CD4-positive, alpha-beta T cell treated with Interleukin-10 for 1 hour (primary cell): ENCODE results near the gene MAP4K3.
"Not testable (repeated sequence)": the region's sequence is repeated elsewhere in the genome, so short reads cannot be mapped to it uniquely, and the experiment has no call there.

Source experiments
- DNase-seq: peaks from one replicate; pipeline ENCODE4 v3.0.0-alpha.2; 2020

Gene MAP4K3

DNA sequence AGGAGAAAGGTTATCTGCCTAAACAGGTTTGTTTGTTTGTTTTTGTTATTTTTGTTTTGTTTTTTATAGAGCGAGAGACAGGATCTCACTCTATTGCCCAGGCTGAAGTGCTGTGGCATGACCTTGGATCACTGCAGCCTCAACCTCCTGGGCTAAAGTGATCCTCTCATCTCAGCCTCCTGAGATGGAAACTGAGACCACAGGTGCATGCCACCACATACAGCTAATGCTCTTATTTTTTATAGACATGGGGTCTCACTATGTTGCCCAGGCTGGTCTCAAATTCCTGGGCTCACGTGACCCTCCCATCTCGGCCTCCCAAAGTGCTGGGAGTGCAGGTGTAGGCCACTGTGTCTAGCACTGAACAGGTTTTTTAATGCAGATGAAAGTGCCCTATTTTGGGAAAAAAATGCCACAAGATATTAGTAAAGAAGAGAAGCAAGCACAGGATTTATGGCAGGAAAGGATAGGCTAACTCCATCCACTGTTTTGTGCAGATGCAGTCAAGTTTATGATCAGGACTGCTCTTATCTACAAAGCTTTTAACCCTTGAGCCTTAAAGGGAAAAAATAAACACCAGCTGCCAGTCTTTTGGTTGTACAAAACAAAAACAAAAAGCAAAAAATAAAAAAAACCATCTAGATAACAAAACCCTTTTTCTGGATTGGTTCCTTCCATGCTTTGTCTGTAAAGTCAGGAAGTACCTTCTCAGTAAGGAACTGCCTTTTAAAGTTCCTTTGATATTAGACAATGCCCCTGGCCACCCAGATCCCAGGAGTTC, 29.4 kb downstream of the MAP4K3 start:
- DNase-seq = no peak

DNA sequence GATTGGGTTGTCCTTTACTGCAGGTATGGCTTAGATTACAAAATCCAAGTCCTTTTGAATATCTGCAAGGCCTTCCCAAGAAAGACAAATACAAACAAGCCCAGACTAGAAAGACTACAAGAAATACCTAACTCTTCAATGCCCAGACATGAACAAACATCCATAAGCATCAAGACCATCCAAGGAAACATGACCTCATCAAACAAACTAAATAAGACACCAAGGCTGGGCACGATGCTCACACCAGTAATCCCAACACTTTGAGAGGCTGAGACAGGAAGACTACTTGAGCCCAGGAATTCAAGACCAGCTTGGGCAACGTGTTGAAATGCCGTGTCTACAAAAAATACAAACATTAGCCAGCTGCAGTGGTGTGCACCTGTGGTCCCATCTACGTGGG, 31.7 kb downstream of the MAP4K3 start:
- DNase-seq = no peak

GRCh38 chr2:39403311-39403710, 33.8 kb downstream of the MAP4K3 start:
- no peak for DNase-seq

- DNase-seq = no peak
Measured at GRCh38 chr2:39401319-39401718, 35.8 kb downstream of the MAP4K3 start.

- DNase-seq = no peak
Measured at GRCh38 chr2:39399570-39399969, 37.5 kb downstream of the MAP4K3 start.

- no peak for DNase-seq
Measured at GRCh38 chr2:39395313-39395712, 41.8 kb downstream of the MAP4K3 start.

DNA sequence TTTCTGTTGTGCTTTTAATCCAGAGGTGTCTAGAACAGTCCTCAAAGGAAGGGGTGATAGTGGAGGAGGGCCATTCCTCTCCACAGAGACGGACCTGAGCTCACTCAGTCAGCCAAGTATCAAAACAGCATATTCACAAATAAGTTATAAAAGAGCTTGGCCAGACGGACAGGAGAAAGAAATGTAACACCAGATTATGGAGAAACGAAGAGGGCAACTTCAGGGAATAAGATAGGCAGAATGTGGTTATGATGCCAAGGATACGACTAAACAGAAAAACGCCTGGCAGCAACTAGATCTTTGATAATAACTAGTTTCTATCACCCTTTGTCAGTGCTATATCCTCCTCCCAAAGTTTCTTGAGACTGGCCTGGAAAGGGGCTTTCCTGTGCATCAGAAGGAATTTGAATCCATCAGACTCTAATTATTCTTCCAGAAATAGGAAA, 42.5 kb downstream of the MAP4K3 start:
- no peak for DNase-seq

GRCh38 chr2:39392672-39393071, 44.4 kb downstream of the MAP4K3 start:
- no peak for DNase-seq

- no peak for DNase-seq
Measured at GRCh38 chr2:39390216-39390615, 46.9 kb downstream of the MAP4K3 start.

DNA sequence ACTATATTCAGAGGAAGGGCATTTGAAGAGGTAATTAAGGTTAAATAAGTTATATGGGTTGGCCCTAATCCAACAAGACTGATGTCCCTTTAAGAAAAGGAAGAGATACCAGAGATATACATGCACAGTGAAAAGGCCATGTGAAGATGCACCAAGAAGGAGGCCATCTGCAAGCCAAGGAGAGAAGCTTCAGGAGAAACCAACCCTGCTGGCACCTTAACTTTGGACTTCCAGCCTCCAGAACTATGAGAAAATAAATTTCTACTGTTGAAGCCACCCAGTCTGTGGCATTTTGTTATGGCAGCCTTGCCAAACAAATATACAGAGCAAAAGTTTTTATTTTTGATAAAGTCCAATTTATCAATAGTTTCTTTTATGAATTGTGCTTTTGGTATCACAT, 51.0 kb downstream of the MAP4K3 start:
- no peak for DNase-seq

DNA sequence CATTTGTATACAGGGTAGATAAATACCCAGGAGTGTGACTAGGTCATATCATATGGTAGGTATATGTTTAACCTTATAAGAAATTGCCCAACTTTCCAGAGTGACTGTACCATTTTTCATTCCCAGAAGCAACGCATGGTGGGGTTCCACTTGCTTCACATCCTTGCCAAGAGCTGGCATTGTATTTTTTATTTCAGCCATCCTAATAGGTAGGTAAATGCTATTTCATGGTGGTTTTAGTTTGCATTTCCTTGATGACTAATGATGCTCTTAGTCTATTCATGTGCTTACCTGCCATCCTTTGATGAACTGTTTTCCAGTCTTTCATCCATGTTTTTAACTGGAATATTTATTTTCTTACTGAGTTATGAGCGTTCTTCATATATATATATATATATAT, 51.9 kb downstream of the MAP4K3 start:
- DNase-seq = no peak

DNA sequence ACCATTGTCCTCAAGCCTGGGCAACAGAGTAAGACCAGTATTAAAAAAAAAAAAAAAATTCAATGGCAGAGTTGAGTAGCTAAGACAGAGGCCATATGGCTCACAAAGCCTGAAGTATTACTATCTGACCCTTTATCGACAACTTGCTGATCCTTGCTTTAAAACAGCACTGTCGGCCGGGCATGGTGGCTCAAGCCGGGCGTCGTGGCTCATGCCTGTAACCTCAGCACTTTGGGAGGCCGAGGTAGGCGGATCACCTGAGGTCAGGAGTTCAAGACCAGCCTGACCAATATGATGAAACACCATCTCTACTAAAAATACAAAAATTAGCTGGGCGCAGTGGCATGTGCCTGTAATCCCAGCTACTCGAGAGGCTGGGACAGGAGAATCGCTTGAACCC, 53.0 kb downstream of the MAP4K3 start:
- not testable (repeated sequence) for DNase-seq

GRCh38 chr2:39383146-39383545, 53.9 kb downstream of the MAP4K3 start:
- no peak for DNase-seq

DNA sequence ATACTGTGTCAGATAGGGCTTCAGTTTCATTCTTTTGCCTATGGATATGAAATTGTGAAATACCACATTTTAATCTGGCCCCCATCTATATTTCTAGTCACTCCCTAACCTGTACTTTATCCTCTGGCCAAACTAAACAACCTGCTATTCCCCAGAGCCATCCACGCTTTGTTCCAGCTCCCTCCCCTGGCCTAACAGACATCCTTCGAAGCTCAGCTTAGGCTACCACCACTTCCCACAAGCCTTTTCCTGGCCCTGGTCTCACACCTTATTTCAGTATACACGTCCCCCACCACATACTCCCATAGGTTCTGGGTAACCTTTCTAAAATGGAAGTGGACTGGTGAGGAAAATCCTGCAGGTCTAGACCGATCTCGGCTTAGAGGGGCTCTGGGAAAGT, 55.4 kb downstream of the MAP4K3 start:
- DNase-seq = no peak

GRCh38 chr2:39380525-39381150, 56.4 kb downstream of the MAP4K3 start:
- no peak for DNase-seq

DNA sequence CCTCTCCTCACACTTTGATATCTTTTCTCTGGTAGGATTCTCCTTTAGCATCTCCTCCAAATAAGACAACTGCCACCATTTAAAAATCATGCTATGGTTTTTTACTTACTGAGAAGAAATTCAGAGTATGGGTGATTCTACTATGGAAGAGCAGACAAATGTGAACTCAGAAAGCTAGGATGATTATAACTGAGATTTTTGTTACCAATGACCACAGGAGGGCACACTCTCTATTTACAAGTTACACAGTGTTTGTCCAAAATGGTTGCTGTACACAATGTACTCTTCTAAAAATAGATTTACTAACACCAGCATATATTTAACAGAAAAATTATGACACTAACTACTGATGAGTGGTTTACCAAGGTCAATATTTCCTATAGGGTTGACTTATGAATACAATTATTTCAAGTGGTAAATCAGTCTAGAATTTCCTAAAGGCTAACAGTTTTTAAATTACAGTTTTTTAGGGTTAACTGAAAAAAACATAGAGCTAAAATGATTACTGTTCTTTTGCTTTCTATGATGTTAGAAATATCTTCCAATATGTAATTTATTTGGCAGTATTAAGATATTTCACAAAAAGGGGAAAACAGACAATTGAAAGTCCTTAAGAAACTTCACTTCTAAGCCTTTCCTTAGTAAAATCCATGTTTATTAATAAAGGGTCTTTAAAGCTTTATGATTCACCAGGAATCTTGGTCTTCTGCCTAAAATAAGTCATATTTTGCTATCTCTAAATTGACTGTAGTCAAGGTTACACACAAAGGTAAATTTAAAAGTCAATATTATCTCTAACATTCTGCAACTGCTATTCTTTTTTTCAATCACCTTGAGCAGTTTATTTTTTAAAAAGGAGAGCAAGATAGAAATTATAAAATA, 57.2 kb downstream of the MAP4K3 start:
- peak; percentile 34 for DNase-seq

- no peak for DNase-seq
Measured at GRCh38 chr2:39378968-39379367, 58.1 kb downstream of the MAP4K3 start.

DNA sequence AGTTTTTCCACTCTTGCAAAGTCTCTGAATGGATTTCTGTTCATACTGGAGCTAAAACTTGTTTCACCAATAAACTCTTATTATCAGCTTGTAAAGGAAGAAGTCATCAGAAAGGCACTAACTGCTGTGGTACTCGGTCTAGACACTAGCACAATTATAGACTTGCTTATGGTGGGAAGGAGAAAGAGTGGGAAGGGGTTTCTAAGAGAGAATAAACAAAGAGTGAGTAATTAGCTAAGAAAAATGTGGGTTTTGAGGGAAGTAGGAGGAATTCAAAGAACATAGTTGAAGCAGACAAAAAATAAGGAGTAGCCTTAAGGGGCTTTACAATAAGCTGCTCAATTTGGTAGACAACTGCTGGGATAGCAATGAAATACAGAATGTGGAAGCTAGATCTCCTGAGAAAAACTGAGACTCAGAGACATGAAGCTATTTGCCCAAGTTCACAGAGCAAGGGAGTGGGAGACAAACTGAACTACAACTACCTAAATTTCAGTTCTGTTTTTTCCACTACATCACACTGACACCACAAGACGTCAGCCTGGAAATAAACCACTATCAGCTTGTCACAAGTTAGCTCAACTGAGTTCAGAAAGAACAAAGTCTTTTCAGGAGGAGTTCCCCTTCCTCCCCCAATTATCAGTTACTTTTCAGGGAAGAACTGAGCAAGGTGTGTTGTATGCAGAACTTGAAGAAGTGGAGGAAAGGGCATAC, 59.7 kb downstream of the MAP4K3 start:
- peak; percentile 12 for DNase-seq

DNA sequence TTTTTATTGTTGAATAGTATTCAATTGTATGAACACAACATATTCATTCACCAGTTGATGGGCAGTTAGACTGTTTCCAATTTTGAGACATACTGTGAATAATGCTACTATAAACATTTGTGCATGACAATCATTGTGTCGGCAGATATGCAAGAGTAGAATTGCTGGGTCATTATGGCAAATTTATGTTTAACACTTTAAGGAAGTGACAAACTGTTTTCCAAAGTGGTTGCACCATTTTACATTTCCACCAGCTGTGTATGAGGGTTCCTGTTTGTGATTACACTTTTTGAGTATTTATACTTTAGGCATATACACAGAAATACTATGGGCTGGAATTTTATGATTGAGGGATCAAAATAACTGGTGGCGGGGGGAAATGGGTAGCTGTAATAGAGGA, 61.2 kb downstream of the MAP4K3 start:
- DNase-seq = no peak

DNA sequence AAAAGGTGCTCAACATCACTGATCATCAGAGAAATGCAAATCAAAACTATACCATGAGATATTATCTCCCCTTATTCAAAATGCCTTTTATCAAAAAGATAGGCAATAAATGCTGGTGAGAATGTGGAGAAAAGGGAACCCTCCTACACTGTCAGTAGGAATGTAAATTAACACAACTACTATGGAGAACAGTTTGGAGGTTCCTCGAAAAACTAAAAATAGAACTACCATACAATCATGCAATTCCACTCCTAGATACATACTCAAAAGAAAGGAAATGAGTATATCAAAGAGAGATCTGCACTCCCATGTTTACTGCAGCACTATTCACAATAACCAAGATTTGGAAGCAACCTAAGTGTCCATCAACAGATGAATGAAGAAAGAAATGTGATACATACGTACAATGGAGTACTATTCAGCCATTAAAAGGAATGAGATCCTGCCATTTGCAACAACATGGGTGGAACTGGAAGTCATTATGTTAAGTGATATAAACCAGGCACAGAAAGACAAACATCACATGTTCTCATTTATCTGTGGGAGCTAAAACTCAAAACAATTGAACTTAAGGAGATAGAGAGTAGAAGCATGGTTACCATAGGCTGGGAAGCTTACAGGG, 63.8 kb downstream of the MAP4K3 start:
- DNase-seq = no peak

DNA sequence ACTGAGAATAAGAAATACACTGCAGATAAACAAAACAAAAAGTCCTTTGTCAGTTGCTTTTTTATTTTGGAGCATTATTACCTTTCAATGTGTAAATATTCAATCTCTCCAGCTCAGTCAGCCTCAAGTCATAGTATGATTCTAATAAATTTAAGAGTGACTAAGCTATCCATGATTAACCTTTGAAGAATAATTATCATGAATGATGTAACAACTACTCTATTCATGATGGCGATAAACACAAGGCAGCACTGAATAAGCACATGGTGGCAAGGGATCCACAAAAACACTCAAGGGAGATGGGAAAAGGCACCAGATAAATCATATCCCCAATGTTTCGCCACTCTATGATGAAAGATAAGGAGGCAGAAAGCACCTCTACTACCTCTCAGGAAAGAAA, 67.0 kb downstream of the MAP4K3 start:
- no peak for DNase-seq

- no peak for DNase-seq
Measured at GRCh38 chr2:39368846-39369245, 68.2 kb downstream of the MAP4K3 start.

- no peak for DNase-seq
Measured at GRCh38 chr2:39368376-39368775, 68.7 kb downstream of the MAP4K3 start.
